Fibroblast of gingiva (primary cell): ENCODE measurements around the gene CIAO3.

Source experiments
- DNase-seq: peaks from one replicate; pipeline ENCODE4 v3.0.0-alpha.2; 2011; ENCODE audit warnings: low read depth

The CIAO3 gene

GRCh38 chr16:734981-735881 is 5.6 kb downstream of the CIAO3 start:
- DNase-seq, result no peak

- no peak for DNase-seq
Measured at GRCh38 chr16:734208-734980, 6.4 kb downstream of the CIAO3 start.

- DNase-seq, result no peak
Measured at GRCh38 chr16:733382-734207, 7.2 kb downstream of the CIAO3 start.

- DNase-seq, result no peak
Measured at GRCh38 chr16:732936-733335, 7.9 kb downstream of the CIAO3 start.

- no peak for DNase-seq
Measured at GRCh38 chr16:732332-732731, 8.5 kb downstream of the CIAO3 start.

GRCh38 chr16:730666-731509 is 9.9 kb downstream of the CIAO3 start:
- DNase-seq, result no peak

GRCh38 chr16:729768-730665 is 10.8 kb downstream of the CIAO3 start:
- DNase-seq, result no peak

GRCh38 chr16:728890-729744 is 11.7 kb downstream of the CIAO3 start:
- DNase-seq, result no peak

GRCh38 chr16:728131-728889 is 12.5 kb downstream of the CIAO3 start:
- peak; percentile 86 for DNase-seq

- DNase-seq, result no peak
Measured at GRCh38 chr16:727291-727977, 13.4 kb downstream of the CIAO3 start.

- peak; percentile 56 for DNase-seq
Measured at GRCh38 chr16:726438-727290, 14.1 kb downstream of the CIAO3 start, which contains the start of the genes CCDC78 and HAGHL. TSS of gene CCDC78 (minus strand) at chr16:726443. CDS start at chr16:726367, 76 bp downstream. TSS of gene HAGHL (plus strand) at chr16:727106. CDS start at chr16:727510, 404 bp downstream.

GRCh38 chr16:726188-726437 is 14.7 kb downstream of the CIAO3 start:
- no peak for DNase-seq

GRCh38 chr16:725463-726187 is 15.2 kb downstream of the CIAO3 start:
- DNase-seq, result no peak

GRCh38 chr16:725041-725376 is 15.8 kb downstream of the CIAO3 start:
- no peak for DNase-seq

GRCh38 chr16:724188-725040 is 16.4 kb downstream of the CIAO3 start:
- no peak for DNase-seq

- no peak for DNase-seq
Measured at GRCh38 chr16:723695-724094, 17.1 kb downstream of the CIAO3 start.
